Esophagus muscularis mucosa (tissue), 3 donors: Measurements from ENCODE around the gene AHCY.

Experiments
- POLR2A ChIP-seq: fragments of 450-650 bp; IDR thresholded peaks from one replicate; pipeline ENCODE4 v1.6.1; 2017; ENCODE audit warnings: antibody characterized with exemption, moderate library complexity, mild to moderate bottlenecking, low read depth
- TF ChIP-seq, protein P1 (sequence below), 3 experiments: fragments of 200-600 bp in 2 of 3; fragments of 450-650 bp in 1 of 3; sonication (generic) in 2 of 3; IDR thresholded peaks; one replicate each; pipeline ENCODE4 v1.5.1; 2017 to 2019; ENCODE audit warnings: antibody characterized with exemption in 3 of 3, mild to moderate bottlenecking in 2 of 3, moderate library complexity in 1 of 3

DNA sequence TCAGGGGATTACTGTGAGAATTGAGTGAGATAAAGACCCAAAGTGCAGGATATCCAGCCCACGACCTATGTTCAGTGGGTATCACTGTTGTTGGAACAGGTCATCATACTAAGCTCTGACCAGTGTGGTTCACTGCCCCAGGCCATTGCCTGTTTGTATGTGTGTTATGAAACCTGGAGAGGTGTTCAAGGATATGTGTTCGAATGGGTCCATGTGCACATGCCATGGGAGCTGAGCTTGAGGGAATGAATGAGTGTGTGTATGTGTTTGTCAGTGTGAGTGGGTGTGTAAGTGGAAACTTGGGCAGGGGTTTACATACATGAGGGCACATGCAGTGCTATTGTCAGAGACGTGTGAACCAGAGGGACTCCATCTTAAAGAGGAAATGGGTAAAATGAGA, 17.7 kb upstream of the AHCY start:
- TF ChIP-seq, protein P1, sequence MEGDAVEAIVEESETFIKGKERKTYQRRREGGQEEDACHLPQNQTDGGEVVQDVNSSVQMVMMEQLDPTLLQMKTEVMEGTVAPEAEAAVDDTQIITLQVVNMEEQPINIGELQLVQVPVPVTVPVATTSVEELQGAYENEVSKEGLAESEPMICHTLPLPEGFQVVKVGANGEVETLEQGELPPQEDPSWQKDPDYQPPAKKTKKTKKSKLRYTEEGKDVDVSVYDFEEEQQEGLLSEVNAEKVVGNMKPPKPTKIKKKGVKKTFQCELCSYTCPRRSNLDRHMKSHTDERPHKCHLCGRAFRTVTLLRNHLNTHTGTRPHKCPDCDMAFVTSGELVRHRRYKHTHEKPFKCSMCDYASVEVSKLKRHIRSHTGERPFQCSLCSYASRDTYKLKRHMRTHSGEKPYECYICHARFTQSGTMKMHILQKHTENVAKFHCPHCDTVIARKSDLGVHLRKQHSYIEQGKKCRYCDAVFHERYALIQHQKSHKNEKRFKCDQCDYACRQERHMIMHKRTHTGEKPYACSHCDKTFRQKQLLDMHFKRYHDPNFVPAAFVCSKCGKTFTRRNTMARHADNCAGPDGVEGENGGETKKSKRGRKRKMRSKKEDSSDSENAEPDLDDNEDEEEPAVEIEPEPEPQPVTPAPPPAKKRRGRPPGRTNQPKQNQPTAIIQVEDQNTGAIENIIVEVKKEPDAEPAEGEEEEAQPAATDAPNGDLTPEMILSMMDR (IDR thresholded peaks at IDR 0.05) = no peak
- no peak for TF ChIP-seq POLR2A
